HG03469 (cell line): Measurements from ENCODE around the gene NSD2.
"Not testable (repeated sequence)": the region's sequence is repeated elsewhere in the genome, so short reads cannot be mapped to it uniquely, and the experiment has no call there.

Experiments
- ATAC-seq: cut with Tn5 transposase; IDR thresholded peaks from one replicate; pipeline ENCODE4 v1.9.1; 2021; ENCODE audit warnings: mild to moderate bottlenecking, moderate library complexity, moderate number of reproducible peaks; ENCODE audit not compliant: unreplicated experiment

NSD2 gene

GRCh38 chr4:1841887-1842210, 29.3 kb upstream of the NSD2 start:
- no peak for ATAC-seq

- no peak for ATAC-seq
Observed at GRCh38 chr4:1842339-1842895, 28.8 kb upstream of the NSD2 start.

- ATAC-seq: no peak
Observed at GRCh38 chr4:1842993-1843448, 28.2 kb upstream of the NSD2 start.

- ATAC-seq: no peak
Observed at GRCh38 chr4:1843852-1844251, 27.3 kb upstream of the NSD2 start.

GRCh38 chr4:1844618-1845017, 26.6 kb upstream of the NSD2 start:
- not testable (repeated sequence) for ATAC-seq

GRCh38 chr4:1846580-1846979, 24.6 kb upstream of the NSD2 start:
- ATAC-seq: no peak

- no peak for ATAC-seq
Observed at GRCh38 chr4:1850276-1850675, 20.9 kb upstream of the NSD2 start.

GRCh38 chr4:1851160-1851559, 20.0 kb upstream of the NSD2 start:
- no peak for ATAC-seq

GRCh38 chr4:1851575-1852410, 19.4 kb upstream of the NSD2 start:
- ATAC-seq: no peak

- ATAC-seq: no peak
Observed at GRCh38 chr4:1852904-1853623, 18.1 kb upstream of the NSD2 start.

- no peak for ATAC-seq
Observed at GRCh38 chr4:1854752-1855151, 16.4 kb upstream of the NSD2 start.

- ATAC-seq: peak; percentile 13
Observed at GRCh38 chr4:1855333-1856070, 15.7 kb upstream of the NSD2 start.

GRCh38 chr4:1856071-1856942, 14.9 kb upstream of the NSD2 start, which contains the start of gene LETM1:
Gene LETM1, minus strand, starts transcription at chr4:1856156. Its CDS starts 206 bp downstream, at chr4:1855950.
- ATAC-seq: peak; percentile 68

- ATAC-seq: no peak
Observed at GRCh38 chr4:1856943-1857699, 14.1 kb upstream of the NSD2 start.

- no peak for ATAC-seq
Observed at GRCh38 chr4:1857931-1858330, 13.3 kb upstream of the NSD2 start.

- no peak for ATAC-seq
Observed at GRCh38 chr4:1859389-1859753, 11.8 kb upstream of the NSD2 start.

GRCh38 chr4:1862055-1862911, 8.9 kb upstream of the NSD2 start:
- no peak for ATAC-seq

- no peak for ATAC-seq
Observed at GRCh38 chr4:1862961-1863296, 8.3 kb upstream of the NSD2 start.
